WTC11 (cell line): ENCODE results near the gene NRF1.

Source experiments
- JUN ChIP-seq: sonication (generic); formaldehyde crosslinking; IDR thresholded peaks from 2 replicates; pipeline ENCODE4 v1.8.0; 2023; ENCODE audit warnings: mild to moderate bottlenecking, missing genetic modification reagents
- KAT7 ChIP-seq: sonication (generic); formaldehyde crosslinking; IDR thresholded peaks from 2 replicates; pipeline ENCODE4 v1.8.1; 2023; ENCODE audit warnings: missing genetic modification reagents, mild to moderate bottlenecking, borderline replicate concordance
- NFE2L1 ChIP-seq: sonication (generic); formaldehyde crosslinking; IDR thresholded peaks from 2 replicates; pipeline ENCODE4 v1.8.1; 2023; ENCODE audit warnings: missing genetic modification reagents
- NR2C2 ChIP-seq: sonication (generic); formaldehyde crosslinking; IDR thresholded peaks from 2 replicates; pipeline ENCODE4 v1.8.0; 2022; ENCODE audit warnings: mild to moderate bottlenecking, missing genetic modification reagents
- ZNF671 ChIP-seq: fragments of 250-450 bp; sonication (Bioruptor Pico); IDR thresholded peaks from 2 replicates; pipeline ENCODE4 v1.8.0; 2021; ENCODE audit warnings: mild to moderate bottlenecking
- TF ChIP-seq, protein P1 (sequence below): sonication (generic); formaldehyde crosslinking; IDR thresholded peaks from 2 replicates; pipeline ENCODE4 v1.8.0; 2022; ENCODE audit warnings: mild to moderate bottlenecking, missing genetic modification reagents
- TF ChIP-seq, protein P2 (sequence below): fragments of 200-600 bp; IDR thresholded peaks from 2 replicates; pipeline ENCODE4 v1.8.0; 2022; ENCODE audit warnings: antibody characterized with exemption
- TF ChIP-seq, protein P3 (sequence below): sonication (generic); formaldehyde crosslinking; IDR thresholded peaks from 2 replicates; pipeline ENCODE4 v1.8.1; 2023; ENCODE audit warnings: mild to moderate bottlenecking, missing genetic modification reagents, borderline replicate concordance
- TF ChIP-seq, protein P4 (sequence below): sonication (generic); formaldehyde crosslinking; IDR thresholded peaks from 2 replicates; pipeline ENCODE4 v1.8.0; 2022; ENCODE audit warnings: mild to moderate bottlenecking, missing genetic modification reagents
- TF ChIP-seq, protein P5 (sequence below): sonication (generic); formaldehyde crosslinking; IDR thresholded peaks from 2 replicates; pipeline ENCODE4 v1.8.1; 2023; ENCODE audit warnings: mild to moderate bottlenecking, moderate library complexity, missing genetic modification reagents

DNA sequence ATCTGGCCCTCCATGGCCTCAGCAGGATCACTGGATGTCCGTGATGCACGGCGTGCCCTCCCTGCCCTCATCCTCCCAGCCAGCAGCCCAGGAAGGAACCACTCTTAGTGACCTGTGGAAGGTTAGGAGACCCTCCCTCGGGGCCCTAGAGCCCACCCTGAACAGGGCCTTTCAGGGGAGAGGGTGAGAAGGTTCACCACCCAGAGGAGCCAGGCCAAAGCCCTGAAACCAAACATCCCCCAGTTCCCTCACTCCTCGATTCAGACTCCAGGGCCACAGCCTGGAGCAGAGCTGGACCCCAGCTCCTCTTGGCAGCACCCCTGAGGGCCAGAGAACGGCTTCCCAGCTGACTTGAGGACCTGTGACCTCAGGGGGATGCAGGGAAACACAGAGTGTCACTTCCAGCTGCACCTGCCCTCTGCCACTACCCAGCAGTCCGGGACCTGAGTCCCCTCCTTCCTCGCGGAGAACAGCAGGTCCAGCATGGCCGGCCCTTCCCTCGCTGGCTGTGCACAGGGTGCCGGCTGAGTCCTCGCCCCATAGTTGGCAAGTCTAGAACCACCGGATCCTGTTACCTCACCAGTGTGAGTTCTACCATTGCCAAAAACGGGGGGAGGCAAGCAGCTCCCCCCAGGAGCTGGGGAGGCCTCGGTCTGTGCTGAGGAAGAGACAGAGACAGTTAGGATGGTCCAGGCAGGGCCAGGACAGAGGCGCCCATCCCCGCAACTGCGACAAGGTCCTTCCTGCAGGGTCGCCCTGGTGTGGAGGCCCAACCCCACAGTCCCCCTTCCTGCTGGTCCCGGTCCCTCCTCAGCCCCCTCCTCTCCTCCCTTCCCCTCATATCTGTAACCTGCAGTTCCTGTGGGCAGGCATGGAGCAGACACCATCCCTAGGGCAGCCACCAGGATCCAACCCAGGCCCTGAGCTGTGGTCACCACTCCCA, 158.6 kb downstream of the NRF1 start:
- TF ChIP-seq, protein P1, sequence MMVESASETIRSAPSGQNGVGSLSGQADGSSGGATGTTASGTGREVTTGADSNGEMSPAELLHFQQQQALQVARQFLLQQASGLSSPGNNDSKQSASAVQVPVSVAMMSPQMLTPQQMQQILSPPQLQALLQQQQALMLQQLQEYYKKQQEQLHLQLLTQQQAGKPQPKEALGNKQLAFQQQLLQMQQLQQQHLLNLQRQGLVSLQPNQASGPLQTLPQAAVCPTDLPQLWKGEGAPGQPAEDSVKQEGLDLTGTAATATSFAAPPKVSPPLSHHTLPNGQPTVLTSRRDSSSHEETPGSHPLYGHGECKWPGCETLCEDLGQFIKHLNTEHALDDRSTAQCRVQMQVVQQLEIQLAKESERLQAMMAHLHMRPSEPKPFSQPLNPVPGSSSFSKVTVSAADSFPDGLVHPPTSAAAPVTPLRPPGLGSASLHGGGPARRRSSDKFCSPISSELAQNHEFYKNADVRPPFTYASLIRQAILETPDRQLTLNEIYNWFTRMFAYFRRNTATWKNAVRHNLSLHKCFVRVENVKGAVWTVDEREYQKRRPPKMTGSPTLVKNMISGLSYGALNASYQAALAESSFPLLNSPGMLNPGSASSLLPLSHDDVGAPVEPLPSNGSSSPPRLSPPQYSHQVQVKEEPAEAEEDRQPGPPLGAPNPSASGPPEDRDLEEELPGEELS = no peak
- TF ChIP-seq NFE2L1 (CRISPR knock-in tag) (no peak), ZNF671 (CRISPR knock-in tag) (no peak), KAT7 (CRISPR knock-in tag) (no peak), JUN (CRISPR knock-in tag) (no peak), NR2C2 (CRISPR knock-in tag) (no peak)
- TF ChIP-seq, protein P2, sequence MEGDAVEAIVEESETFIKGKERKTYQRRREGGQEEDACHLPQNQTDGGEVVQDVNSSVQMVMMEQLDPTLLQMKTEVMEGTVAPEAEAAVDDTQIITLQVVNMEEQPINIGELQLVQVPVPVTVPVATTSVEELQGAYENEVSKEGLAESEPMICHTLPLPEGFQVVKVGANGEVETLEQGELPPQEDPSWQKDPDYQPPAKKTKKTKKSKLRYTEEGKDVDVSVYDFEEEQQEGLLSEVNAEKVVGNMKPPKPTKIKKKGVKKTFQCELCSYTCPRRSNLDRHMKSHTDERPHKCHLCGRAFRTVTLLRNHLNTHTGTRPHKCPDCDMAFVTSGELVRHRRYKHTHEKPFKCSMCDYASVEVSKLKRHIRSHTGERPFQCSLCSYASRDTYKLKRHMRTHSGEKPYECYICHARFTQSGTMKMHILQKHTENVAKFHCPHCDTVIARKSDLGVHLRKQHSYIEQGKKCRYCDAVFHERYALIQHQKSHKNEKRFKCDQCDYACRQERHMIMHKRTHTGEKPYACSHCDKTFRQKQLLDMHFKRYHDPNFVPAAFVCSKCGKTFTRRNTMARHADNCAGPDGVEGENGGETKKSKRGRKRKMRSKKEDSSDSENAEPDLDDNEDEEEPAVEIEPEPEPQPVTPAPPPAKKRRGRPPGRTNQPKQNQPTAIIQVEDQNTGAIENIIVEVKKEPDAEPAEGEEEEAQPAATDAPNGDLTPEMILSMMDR = no peak
- TF ChIP-seq, protein P3, sequence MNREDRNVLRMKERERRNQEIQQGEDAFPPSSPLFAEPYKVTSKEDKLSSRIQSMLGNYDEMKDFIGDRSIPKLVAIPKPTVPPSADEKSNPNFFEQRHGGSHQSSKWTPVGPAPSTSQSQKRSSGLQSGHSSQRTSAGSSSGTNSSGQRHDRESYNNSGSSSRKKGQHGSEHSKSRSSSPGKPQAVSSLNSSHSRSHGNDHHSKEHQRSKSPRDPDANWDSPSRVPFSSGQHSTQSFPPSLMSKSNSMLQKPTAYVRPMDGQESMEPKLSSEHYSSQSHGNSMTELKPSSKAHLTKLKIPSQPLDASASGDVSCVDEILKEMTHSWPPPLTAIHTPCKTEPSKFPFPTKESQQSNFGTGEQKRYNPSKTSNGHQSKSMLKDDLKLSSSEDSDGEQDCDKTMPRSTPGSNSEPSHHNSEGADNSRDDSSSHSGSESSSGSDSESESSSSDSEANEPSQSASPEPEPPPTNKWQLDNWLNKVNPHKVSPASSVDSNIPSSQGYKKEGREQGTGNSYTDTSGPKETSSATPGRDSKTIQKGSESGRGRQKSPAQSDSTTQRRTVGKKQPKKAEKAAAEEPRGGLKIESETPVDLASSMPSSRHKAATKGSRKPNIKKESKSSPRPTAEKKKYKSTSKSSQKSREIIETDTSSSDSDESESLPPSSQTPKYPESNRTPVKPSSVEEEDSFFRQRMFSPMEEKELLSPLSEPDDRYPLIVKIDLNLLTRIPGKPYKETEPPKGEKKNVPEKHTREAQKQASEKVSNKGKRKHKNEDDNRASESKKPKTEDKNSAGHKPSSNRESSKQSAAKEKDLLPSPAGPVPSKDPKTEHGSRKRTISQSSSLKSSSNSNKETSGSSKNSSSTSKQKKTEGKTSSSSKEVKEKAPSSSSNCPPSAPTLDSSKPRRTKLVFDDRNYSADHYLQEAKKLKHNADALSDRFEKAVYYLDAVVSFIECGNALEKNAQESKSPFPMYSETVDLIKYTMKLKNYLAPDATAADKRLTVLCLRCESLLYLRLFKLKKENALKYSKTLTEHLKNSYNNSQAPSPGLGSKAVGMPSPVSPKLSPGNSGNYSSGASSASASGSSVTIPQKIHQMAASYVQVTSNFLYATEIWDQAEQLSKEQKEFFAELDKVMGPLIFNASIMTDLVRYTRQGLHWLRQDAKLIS (CRISPR knock-in tag) = no peak
- TF ChIP-seq, protein P4, sequence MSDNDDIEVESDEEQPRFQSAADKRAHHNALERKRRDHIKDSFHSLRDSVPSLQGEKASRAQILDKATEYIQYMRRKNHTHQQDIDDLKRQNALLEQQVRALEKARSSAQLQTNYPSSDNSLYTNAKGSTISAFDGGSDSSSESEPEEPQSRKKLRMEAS (CRISPR knock-in tag) = no peak
- TF ChIP-seq, protein P5, sequence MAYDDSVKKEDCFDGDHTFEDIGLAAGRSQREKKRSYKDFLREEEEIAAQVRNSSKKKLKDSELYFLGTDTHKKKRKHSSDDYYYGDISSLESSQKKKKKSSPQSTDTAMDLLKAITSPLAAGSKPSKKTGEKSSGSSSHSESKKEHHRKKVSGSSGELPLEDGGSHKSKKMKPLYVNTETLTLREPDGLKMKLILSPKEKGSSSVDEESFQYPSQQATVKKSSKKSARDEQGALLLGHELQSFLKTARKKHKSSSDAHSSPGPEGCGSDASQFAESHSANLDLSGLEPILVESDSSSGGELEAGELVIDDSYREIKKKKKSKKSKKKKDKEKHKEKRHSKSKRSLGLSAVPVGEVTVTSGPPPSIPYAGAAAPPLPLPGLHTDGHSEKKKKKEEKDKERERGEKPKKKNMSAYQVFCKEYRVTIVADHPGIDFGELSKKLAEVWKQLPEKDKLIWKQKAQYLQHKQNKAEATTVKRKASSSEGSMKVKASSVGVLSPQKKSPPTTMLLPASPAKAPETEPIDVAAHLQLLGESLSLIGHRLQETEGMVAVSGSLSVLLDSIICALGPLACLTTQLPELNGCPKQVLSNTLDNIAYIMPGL (CRISPR knock-in tag) = no peak
